Right cardiac atrium (tissue), 5 donors: ENCODE data around the gene SEMA5A. TPM values are rescaled to one million over a fixed set of nuclear protein-coding genes. Genes with fewer than 3 reads are reported as not detected.

Source experiments
- ATAC-seq, 2 donors: fragments of 200-7000 bp; cut with Tn5 transposase; one replicate each; pipeline versions ENCODE4 v1.8.0 to v1.9.1; 2020; ENCODE audit warnings: moderate library complexity in 2 of 2, mild to moderate bottlenecking in 1 of 2
- DNase-seq, 3 donors: peaks; one replicate each; pipeline ENCODE4 v3.0.0-alpha.2; 2020
- H3K27ac ChIP-seq: one replicate; pipeline ENCODE4 v1.5.1; 2013; ENCODE audit warnings: mild to moderate bottlenecking, low read length, control low read depth, moderate library complexity
- H3K27me3 ChIP-seq: one replicate; pipeline ENCODE4 v1.6.1; 2013; ENCODE audit not compliant: control insufficient read depth, insufficient read depth
- H3K4me1 ChIP-seq: one replicate; pipeline ENCODE4 v1.6.1; 2013; ENCODE audit warnings: low read length; ENCODE audit not compliant: control insufficient read depth, insufficient read depth
- H3K4me3 ChIP-seq: one replicate; pipeline ENCODE4 v1.5.1; 2013; ENCODE audit warnings: low read length, control low read depth
- H3K9me3 ChIP-seq: one replicate; pipeline ENCODE4 v1.6.1; 2013; ENCODE audit warnings: low read length; ENCODE audit not compliant: control insufficient read depth
- WGBS: extraction: QIAGEN DNeasy Blood & Tissue Kit; methylation state at CpG from one replicate; pipeline ENCODE4 v1.1.7; 2013; 5-methylcytosine and 5-hydroxymethylcytosine counted together
- intact Hi-C, 4 donors: fragments of 100-400 bp; cut with DNase I; formaldehyde crosslinking; loops; one replicate each; pipeline versions ENCODE4 v1.11.0 to v1.14.0; 2022 to 2023
- polyA plus RNA-seq: library from polyadenylated mRNA; stranded (reverse); fragments of 200-250 nt; gene quantifications from one replicate; pipeline ENCODE4 v1.2.3, GENCODE V29; 2013
- total RNA-seq, 4 donors: library from RNA; stranded (reverse); fragmentation: NEBNext Ultra II Directional; extraction: Animal tissue kit (Norgen Biotek cat#: 25700); gene quantifications; one replicate each; pipeline ENCODE4 v1.2.1, GENCODE V29; 2021
- donor health status: healthy with polysubstance abuse.
- donor health status: DM: no; HTN: yes; CAD: no.
- donor health status: DM: no; HTN: no; CAD: no.
- donor health status: DM: no; HTN: yes; CAD: no; lungs with severe emphysema.
- donor health status: DM: yes; HTN: yes; CAD: no.

The SEMA5A gene
- total and polyA plus RNA-seq, 5 donors, result 6.7 to 28.2 (median 23.9) TPM

GRCh38 chr5:9189681-9190080 lies 356.2 kb downstream of the SEMA5A start:
- no peak for DNase-seq
- Histone ChIP-seq H3K4me3 (no peak overlapping the region), H3K4me1 (no peaks in the 10 kb centered on the region), H3K27me3 (no peaks in the 10 kb centered on the region), H3K9me3 (peaks cover 6% of the 10 kb centered on the region), H3K27ac (no peak overlapping the region)
- intact Hi-C loops, result no loop called here
- no peak for ATAC-seq
- 77% methylated on average over 1 of the region's 1 CpG for WGBS

DNA sequence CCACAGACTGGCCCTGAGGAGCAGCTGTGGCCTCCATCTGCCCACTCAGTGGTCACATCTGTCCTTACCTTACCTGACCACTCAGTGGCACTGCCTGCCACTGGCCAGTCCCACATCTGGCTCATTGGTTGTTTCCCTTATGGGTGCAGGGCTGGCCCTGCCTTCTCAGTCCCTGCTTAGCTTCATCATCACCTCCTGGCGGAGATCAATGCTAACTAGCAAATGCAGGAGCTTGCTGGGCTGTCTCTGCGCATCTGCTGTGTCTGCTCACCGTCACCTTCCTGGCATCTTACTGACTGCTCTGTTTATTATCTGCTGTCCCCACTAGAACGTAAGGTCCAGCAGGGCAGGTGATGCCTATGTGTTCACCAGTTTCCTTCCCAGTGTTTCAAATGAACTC lies 356.9 kb downstream of the SEMA5A start:
- ATAC-seq (no peak), DNase-seq (no peak)
- no peaks in the 10 kb centered on the region for H3K4me1 ChIP-seq
- no peak overlapping the region for H3K4me3 ChIP-seq
- no peak overlapping the region for H3K27ac ChIP-seq
- H3K27me3 ChIP-seq, result no peaks in the 10 kb centered on the region
- intact Hi-C loops, result no loop called here
- peaks cover 4% of the 10 kb centered on the region for H3K9me3 ChIP-seq
- 61% methylated on average over 4 of the region's 4 CpGs for WGBS

- Histone ChIP-seq H3K4me3 (no peak overlapping the region), H3K27me3 (no peaks in the 10 kb centered on the region), H3K4me1 (no peaks in the 10 kb centered on the region), H3K27ac (no peak overlapping the region), H3K9me3 (peaks cover 4% of the 10 kb centered on the region)
- intact Hi-C loops, result no loop called here
- 81% methylated on average over 5 of the region's 5 CpGs for WGBS
- no peak for ATAC-seq
- no peak for DNase-seq
Measured at GRCh38 chr5:9188131-9188530, 357.7 kb downstream of the SEMA5A start.

- intact Hi-C loops, result no loop called here
- Histone ChIP-seq H3K4me3 (no peak overlapping the region), H3K9me3 (peaks cover 4% of the 10 kb centered on the region), H3K4me1 (no peaks in the 10 kb centered on the region), H3K27ac (no peak overlapping the region), H3K27me3 (no peaks in the 10 kb centered on the region)
- WGBS, result 92% methylated on average over 5 of the region's 5 CpGs
- ATAC-seq (no peak), DNase-seq (no peak)
Measured at GRCh38 chr5:9187614-9188013, 358.3 kb downstream of the SEMA5A start.

GRCh38 chr5:9186069-9186468 lies 359.8 kb downstream of the SEMA5A start:
- Histone ChIP-seq H3K4me1 (no peaks in the 10 kb centered on the region), H3K4me3 (no peak overlapping the region), H3K9me3 (peaks cover 6% of the 10 kb centered on the region), H3K27me3 (no peaks in the 10 kb centered on the region), H3K27ac (no peak overlapping the region)
- no peak for ATAC-seq
- intact Hi-C loops, result no loop called here
- DNase-seq, result no peak
- WGBS, result 91% methylated on average over 1 of the region's 1 CpG

- intact Hi-C loops, result no loop called here
- no peak for ATAC-seq
Measured at GRCh38 chr5:9183992-9184391, 361.9 kb downstream of the SEMA5A start.

DNA sequence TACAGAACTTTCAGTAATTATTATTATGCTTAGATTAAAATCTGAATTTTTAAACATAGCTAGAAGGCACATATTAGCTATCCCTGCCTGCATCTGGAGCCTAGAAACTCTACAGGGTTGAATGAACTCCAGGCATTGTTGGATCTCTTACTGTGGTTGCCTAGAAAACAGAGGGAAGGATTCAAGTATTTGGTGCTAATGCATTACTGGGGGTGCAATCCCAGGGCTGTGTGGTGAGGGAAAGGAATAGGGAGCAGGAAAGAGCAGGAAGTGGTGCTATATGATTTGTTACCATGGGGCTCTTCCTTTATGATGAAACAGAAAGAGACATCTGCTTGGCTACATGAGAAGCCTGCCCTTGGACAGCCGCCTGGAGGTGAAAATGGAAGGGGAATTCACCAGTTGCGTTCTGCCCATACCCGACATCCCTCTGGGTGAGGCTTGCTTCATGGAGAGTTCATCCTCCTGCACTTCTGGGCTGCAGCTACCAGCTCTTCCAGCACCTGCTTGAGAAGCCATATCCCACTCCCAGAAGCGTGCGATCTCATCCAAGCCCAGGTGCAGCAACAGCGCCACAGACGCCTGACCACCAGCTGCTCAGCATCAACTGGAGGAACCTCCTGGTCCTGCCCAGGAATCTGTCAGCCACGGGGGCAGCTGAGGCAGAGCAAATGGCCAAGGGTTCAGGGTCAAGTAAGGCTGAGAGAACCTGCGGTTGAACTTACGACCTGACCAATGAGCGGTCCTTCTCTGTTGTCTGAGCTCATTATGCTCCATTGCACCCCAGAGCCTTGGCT lies 362.8 kb downstream of the SEMA5A start:
- no peak overlapping the region for H3K27ac ChIP-seq
- intact Hi-C loops, result no loop called here
- no peak overlapping the region for H3K4me3 ChIP-seq
- ATAC-seq (no peak), DNase-seq (no peak)
- H3K9me3 ChIP-seq, result peaks cover 3% of the 10 kb centered on the region
- no peaks in the 10 kb centered on the region for H3K4me1 ChIP-seq
- H3K27me3 ChIP-seq, result no peaks in the 10 kb centered on the region
- WGBS, result 89% methylated on average over 11 of the region's 11 CpGs

More at GRCh38 chr5:9183992-9184391, 361.9 kb downstream of the SEMA5A start:
- Histone ChIP-seq H3K9me3 (peaks cover 6% of the 10 kb centered on the region), H3K4me3 (no peak overlapping the region), H3K4me1 (no peaks in the 10 kb centered on the region), H3K27me3 (no peaks in the 10 kb centered on the region), H3K27ac (no peak overlapping the region)
- no peak for DNase-seq

DNA sequence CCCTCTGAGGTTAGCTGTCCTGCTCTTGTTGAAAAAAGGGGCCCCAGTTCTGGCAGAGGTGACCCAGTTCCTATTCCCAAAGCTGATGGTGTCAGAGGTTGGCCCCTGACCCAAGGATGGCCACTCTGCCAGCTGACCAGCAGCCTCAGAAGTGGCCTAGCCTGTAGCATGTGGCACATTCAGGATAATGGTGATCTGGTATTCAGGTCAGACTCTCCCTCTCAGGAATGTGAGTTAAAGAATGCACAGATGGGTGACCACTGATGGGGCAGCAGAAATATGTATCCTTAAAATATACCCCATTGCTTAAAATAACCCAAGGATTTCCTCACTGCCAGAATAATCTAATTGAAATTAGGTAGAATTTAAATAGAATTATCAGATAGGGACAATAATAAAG lies 369.2 kb downstream of the SEMA5A start:
- no peak overlapping the region for H3K4me3 ChIP-seq
- H3K27ac ChIP-seq, result no peak overlapping the region
- intact Hi-C loops, result no loop called here
- ATAC-seq (no peak), DNase-seq (no peak)
- H3K4me1 ChIP-seq, result no peaks in the 10 kb centered on the region
- H3K9me3 ChIP-seq, result peaks cover 7% of the 10 kb centered on the region
- no peaks in the 10 kb centered on the region for H3K27me3 ChIP-seq

DNA sequence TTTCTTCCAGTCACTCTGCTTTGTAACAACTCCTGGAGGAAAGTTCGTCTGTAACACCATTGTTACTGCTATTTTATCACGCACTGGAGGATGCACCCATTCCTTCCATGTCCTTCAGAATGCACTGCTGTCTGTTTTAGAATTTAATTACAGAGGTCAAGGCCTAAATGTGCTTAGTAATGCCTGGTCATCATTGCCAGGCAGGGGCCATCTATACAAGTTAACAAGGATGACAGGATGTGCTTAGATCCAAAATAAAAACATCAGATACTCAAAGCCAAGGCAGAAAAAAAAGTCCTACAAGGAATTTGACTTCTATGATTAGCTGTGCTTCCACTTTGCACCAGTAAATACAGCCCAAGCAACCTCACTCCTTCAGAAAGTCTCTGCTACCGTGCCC lies 371.4 kb downstream of the SEMA5A start:
- H3K9me3 ChIP-seq, result peaks cover 5% of the 10 kb centered on the region
- H3K4me1 ChIP-seq, result no peaks in the 10 kb centered on the region
- no peak overlapping the region for H3K4me3 ChIP-seq
- 73% methylated on average over 3 of the region's 3 CpGs for WGBS
- intact Hi-C loops, result no loop called here
- ATAC-seq, result no peak
- no peak for DNase-seq
- no peak overlapping the region for H3K27ac ChIP-seq
- no peaks in the 10 kb centered on the region for H3K27me3 ChIP-seq

GRCh38 chr5:9173281-9174048 lies 372.4 kb downstream of the SEMA5A start:
- no peak for ATAC-seq
- no peak overlapping the region for H3K27ac ChIP-seq
- no peak overlapping the region for H3K4me3 ChIP-seq
- H3K4me1 ChIP-seq, result no peaks in the 10 kb centered on the region
- 50% methylated on average over 3 of the region's 3 CpGs for WGBS
- no peaks in the 10 kb centered on the region for H3K27me3 ChIP-seq
- DNase-seq, result no peak
- intact Hi-C loops, result no loop called here
- peaks cover 5% of the 10 kb centered on the region for H3K9me3 ChIP-seq

DNA sequence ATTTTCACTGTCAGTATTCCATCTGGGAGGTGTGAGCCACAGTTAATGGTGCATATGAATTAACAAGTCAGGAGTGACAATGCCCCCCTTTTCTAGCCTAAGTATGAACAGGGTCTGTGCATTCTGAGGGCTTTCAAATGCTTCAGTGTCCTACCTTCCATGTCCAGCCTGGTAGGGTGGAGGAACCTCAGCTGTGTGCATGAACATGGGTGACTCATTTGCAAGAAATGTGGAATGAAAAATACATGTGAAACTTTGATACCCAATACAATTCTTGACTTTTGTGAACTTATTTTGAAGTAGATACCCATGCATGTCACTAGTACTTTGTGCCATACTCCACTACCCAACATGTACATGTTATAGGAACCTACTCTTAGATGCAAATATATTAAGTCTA lies 375.8 kb downstream of the SEMA5A start:
- Histone ChIP-seq H3K27ac (no peak overlapping the region), H3K27me3 (no peaks in the 10 kb centered on the region), H3K4me1 (no peaks in the 10 kb centered on the region), H3K9me3 (peaks cover 1% of the 10 kb centered on the region), H3K4me3 (no peak overlapping the region)
- intact Hi-C loops, result no loop called here
- DNase-seq (no peak), ATAC-seq (no peak)
